C4-2B (cell line): ENCODE measurements around the gene GGT5.
"Not testable (repeated sequence)": the region's sequence is repeated elsewhere in the genome, so short reads cannot be mapped to it uniquely, and the experiment has no call there.

Experiments used
- H3K27ac ChIP-seq: fragments of 450-650 bp; 2 replicates; pipeline ENCODE4 v1.5.1; 2017
- ZFX ChIP-seq: fragments of 450-650 bp; IDR thresholded peaks from 2 replicates; pipeline ENCODE4 v1.6.1; 2017
- TF ChIP-seq, protein P1 (sequence below): fragments of 450-650 bp; conservative IDR thresholded peaks from 2 replicates; pipeline ENCODE4 v1.5.1; 2017; ENCODE audit warnings: mild to moderate bottlenecking

GGT5 gene

DNA sequence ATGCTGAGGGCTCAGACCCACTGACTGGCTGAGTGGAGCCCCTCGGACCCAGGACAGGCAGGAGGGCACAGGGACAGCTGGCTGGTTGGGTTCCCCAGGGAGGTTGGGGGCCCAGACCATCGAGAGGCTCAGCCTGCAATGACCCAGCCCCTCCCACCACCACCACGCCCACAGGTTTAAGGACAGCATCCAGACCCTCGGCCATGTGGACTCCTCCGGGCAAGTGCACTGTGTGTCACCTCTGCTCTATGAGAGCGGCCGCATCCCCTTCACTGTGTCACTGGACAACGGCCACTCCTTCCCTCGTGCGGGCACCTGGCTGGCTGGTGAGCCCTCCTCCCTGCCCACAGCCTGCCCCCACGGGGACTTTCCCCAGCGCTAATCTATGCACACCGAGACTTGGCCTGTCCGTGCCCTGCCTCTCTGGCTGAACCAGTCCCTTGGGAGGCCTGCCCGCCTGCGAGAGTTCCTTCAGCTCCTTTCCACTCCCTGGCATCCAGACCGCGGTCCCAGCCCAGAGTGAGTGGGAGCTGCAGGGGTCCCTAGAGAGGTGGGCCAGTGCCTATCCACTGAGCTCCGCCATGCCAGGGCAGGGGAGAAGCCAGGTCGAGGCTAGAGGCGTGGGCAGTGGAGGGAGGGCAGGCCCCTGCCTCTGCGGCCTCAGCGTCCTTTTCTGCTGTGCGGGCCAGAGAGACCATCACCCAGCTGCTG is 61.4 kb downstream of the GGT5 start:
- H3K27ac ChIP-seq: no peak overlapping the region

GRCh38 chr22:24182900-24183246 is 62.0 kb downstream of the GGT5 start:
- not testable (repeated sequence) for H3K27ac ChIP-seq

More for the DNA sequence above, 61.4 kb downstream of the GGT5 start:
- TF ChIP-seq, protein P1, sequence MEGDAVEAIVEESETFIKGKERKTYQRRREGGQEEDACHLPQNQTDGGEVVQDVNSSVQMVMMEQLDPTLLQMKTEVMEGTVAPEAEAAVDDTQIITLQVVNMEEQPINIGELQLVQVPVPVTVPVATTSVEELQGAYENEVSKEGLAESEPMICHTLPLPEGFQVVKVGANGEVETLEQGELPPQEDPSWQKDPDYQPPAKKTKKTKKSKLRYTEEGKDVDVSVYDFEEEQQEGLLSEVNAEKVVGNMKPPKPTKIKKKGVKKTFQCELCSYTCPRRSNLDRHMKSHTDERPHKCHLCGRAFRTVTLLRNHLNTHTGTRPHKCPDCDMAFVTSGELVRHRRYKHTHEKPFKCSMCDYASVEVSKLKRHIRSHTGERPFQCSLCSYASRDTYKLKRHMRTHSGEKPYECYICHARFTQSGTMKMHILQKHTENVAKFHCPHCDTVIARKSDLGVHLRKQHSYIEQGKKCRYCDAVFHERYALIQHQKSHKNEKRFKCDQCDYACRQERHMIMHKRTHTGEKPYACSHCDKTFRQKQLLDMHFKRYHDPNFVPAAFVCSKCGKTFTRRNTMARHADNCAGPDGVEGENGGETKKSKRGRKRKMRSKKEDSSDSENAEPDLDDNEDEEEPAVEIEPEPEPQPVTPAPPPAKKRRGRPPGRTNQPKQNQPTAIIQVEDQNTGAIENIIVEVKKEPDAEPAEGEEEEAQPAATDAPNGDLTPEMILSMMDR: no peak
- no peak for TF ChIP-seq ZFX

DNA sequence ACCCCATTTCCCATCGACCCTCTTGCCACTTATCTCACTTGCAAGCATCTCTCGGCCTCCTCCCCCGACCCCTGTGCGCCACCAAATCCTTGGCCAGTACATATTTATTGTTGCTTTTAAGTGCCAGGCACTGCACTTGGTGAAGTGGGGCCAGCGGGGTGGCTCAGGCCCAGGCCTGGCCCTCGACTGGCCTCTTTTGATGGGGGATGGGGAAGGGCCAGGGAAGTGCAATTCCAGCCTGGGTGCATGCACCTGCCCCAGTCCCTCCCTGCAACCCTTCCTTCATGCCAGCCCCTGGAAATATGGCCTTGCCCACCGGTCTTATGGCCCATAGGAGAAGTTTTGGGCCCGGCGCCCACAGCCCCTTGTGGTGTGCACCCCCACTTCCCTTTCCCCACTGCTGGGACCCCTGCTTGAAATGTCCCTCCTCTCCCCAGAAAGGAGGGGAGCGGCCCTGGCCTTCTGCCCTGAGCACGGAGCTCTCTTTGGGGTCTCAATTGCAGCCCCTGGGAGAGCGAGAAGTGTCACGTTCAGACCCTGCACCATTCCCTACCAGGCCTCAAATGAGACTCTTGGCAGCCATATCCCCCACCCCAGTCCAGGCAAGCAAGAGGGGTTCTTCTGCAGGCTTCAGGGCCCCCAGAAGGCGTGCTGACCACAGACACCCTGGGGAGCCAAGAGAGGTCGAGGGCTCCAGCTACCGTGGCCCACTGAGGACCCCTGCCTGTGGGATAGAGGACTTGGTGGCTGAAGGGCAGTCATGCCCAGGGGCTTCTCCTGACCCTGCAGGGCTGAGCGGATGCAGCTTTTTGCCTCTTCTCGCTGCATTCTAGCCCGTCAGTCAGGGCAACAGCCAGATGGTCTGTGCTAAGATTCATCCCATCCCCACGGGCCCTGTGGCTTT is 62.6 kb downstream of the GGT5 start:
- H3K27ac ChIP-seq: no peak overlapping the region

DNA sequence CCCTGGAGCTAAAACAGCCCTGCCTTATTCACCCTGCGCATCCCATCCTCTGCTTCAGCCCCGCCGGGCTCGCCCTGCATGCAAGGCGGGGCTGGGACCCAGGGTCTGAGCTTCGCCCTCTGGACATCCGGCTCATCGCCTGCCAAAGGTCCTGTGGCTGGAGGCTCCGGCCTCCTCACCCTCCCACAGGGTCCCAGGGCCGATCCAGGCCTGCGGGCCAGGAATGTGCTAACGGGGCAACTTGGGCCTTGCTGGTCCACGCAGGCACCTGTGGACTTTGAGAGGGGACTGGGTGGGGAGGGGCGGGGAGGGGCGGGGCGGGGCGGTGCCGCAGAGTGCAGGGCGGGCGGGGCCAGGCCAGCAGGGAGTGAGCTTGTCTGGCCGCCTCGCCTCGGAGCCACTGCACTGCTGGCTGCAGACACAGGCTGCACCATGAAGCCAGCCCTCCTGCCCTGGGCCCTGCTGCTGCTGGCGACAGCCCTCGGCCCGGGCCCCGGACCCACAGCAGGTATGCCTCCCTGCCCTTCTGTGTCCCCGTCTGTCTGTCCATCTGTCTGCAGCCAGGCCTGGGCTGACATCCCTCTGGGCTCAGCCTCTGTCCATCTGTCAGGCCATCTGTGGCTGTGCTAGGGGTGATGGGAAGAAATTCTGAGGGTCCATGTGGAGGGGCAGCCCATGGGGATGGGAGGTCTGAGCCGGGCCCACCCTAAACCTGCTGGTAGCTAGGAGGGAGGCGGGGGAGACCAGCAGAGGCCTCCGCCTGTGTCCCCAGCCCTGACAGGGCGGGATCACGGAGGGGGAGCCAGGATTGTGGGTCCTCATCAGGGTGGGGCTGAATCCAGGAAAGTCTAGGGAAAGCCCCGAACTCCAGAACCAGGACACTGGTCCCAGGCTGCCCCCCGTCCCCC is 63.5 kb downstream of the GGT5 start, which contains the start of gene SUSD2:
SUSD2 (plus strand) TSS at position 400 of the 908 bp plus-strand sequence; CDS start at position 433, 33 bp downstream.
- no peak for TF ChIP-seq ZFX
- TF ChIP-seq, protein P1: no peak
- H3K27ac ChIP-seq: peak within 1 kb of the TSS; percentile 30

More for the DNA sequence above, 62.6 kb downstream of the GGT5 start:
- no peak for TF ChIP-seq ZFX
- TF ChIP-seq, protein P1: no peak; the same call in 1 of the 2 replicates

DNA sequence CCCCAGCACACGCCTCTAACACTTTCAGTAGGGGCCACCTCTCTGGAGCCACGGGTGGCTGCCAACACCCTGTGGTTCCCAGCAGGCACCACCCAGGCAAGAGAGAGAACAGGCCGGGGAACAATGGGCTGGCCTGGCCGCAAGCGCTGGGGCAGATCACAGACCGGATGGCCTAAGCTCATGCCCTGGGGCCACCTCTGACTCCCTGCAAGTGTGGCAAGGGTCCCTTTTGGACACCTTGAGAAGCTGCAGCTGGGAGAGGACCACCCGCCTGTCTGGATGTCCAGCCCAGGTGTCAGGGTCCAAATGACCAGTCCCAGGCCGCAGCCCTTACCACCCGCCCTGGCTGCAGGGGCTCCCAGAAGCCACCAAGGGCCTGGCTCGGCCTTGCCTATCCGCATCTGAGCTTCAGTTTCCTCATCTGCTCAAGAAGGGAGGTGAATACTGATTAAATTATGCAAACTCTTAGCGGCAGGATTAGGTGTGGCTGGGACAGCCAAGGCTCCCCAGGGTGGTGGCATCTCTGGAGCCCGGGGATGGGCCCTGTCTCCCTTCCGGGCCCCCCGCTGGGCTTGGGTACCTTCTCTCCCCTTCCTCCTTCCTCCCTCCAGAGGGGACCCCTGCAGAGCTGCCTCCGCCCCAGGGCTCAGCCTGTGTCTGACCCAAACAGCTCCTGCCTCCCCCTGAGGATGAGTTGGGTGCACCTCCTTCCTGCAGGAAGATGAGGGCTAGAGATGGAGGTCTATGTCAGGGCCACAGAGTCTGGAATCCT is 64.4 kb downstream of the GGT5 start:
- H3K27ac ChIP-seq: no peak overlapping the region

DNA sequence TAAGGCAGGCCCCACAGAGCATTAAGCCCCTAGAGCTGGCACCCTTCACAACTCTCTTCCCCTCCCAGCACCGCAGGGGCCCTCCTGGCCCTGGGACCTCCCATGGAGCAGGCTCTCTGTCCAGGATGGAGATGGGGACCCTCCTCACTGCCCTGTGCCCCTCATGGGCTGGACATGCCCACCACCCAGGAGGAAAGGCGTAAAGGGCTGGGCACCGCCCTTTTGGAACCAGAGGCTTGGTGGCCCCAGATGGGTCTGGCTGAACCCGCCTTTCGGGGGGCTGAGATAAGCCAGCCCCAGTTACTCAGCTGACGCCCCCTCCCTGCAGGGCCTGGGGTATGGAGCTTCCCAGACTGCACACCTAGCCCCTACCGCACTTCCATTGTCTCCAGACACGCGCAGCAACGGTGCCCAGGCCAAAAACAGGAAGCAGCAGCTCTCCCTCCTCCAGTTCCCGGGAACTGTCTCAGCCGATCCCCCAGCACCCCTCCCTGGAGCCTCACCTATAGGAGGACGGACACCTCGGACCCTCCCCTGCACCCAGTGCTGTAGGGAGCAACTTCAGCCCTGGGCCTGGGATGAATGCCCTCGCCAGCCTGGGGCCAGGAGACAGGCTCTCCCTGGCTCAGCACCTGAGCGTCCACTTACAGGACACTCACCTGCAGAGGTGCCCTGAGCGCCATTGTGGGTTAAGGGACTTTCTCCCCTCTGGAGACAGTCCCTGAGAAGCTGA is 65.2 kb downstream of the GGT5 start:
- TF ChIP-seq ZFX: no peak
- TF ChIP-seq, protein P1: no peak
- H3K27ac ChIP-seq: no peak overlapping the region

More for the DNA sequence above, 64.4 kb downstream of the GGT5 start:
- TF ChIP-seq ZFX: no peak
- TF ChIP-seq, protein P1: no peak
